HG03558 (cell line): ENCODE data around the gene ZNF467.

Experiments used
- ATAC-seq: cut with Tn5 transposase; IDR thresholded peaks from one replicate; pipeline ENCODE4 v1.9.1; 2021; ENCODE audit warnings: moderate number of reproducible peaks; ENCODE audit not compliant: unreplicated experiment; ENCODE audit errors: extremely low read depth

ZNF467 gene

GRCh38 chr7:149719050-149719899, 54.1 kb downstream of the ZNF467 start:
- ATAC-seq, result no peak

GRCh38 chr7:149718730-149719049, 54.7 kb downstream of the ZNF467 start:
- ATAC-seq, result no peak

- ATAC-seq, result no peak
These were observed 55.9 kb downstream of the ZNF467 start for GRCh38 chr7:149717481-149717880.

- no peak for ATAC-seq
These were observed 56.5 kb downstream of the ZNF467 start for GRCh38 chr7:149716932-149717307.

- no peak for ATAC-seq
These were observed 57.1 kb downstream of the ZNF467 start for GRCh38 chr7:149716007-149716931.

GRCh38 chr7:149715476-149715875, 57.9 kb downstream of the ZNF467 start:
- ATAC-seq, result no peak

- ATAC-seq, result no peak
These were observed 58.4 kb downstream of the ZNF467 start for GRCh38 chr7:149714910-149715471.
